Fibroblast of lung (primary cell): ENCODE data around the gene ABCA7. TPM values are rescaled to one million over a fixed set of nuclear protein-coding genes. Genes with fewer than 3 reads are reported as not detected.

Experiments
- DNase-seq, 2 donors: peaks; one replicate each; pipeline versions ENCODE4 v3.0.0 to v3.0.0-alpha.2; 2010; ENCODE audit warnings: low read depth in 2 of 2
- H2AFZ ChIP-seq: 2 replicates; pipeline ENCODE4 v1.5.1; 2012; ENCODE audit warnings: low read length, control low read depth, inconsistent platforms
- H3K27ac ChIP-seq: 2 replicates; pipeline ENCODE4 v1.5.1; 2011; ENCODE audit warnings: low read length, control low read depth; ENCODE audit not compliant: insufficient read depth
- H3K27me3 ChIP-seq: 2 replicates; pipeline ENCODE4 v1.5.1; 2011; ENCODE audit warnings: mild to moderate bottlenecking, low read length; ENCODE audit not compliant: control insufficient read depth, insufficient read depth
- H3K36me3 ChIP-seq: 2 replicates; pipeline ENCODE4 v1.5.1; 2011; ENCODE audit warnings: low read length; ENCODE audit not compliant: control insufficient read depth, insufficient read depth
- H3K4me1 ChIP-seq: 2 replicates; pipeline ENCODE4 v1.5.1; 2011; ENCODE audit warnings: low read length; ENCODE audit not compliant: control insufficient read depth, insufficient read depth; ENCODE audit errors: extremely low read depth
- H3K4me2 ChIP-seq: 2 replicates; pipeline ENCODE4 v1.5.1; 2011; ENCODE audit warnings: low read length, control low read depth; ENCODE audit not compliant: insufficient read depth; ENCODE audit errors: extremely low read depth
- H3K4me3 ChIP-seq, 4 experiments: fragments of 200-600 bp in 1 of 4; sonication (generic) in 1 of 4; replicated peaks in 1 of 4; 2 replicates each; pipeline ENCODE4 v1.5.1; 2011 to 2016; ENCODE audit warnings: low read length in 4 of 4, low read depth in 3 of 4, mild to moderate bottlenecking in 3 of 4, control low read depth in 2 of 4, inconsistent platforms in 1 of 4, mixed read lengths in 1 of 4; ENCODE audit not compliant: insufficient read depth in 1 of 4; ENCODE audit errors: control extremely low read depth in 1 of 4
- H3K79me2 ChIP-seq: 2 replicates; pipeline ENCODE4 v1.5.1; 2012; ENCODE audit warnings: mild to moderate bottlenecking, low read length, inconsistent platforms; ENCODE audit not compliant: control insufficient read depth, insufficient read depth
- H3K9ac ChIP-seq: 2 replicates; pipeline ENCODE4 v1.5.1; 2011; ENCODE audit warnings: mild to moderate bottlenecking, low read length, control low read depth; ENCODE audit not compliant: insufficient read depth
- H3K9me3 ChIP-seq: 2 replicates; pipeline ENCODE4 v1.5.1; 2012; ENCODE audit warnings: low read depth, low read length; ENCODE audit not compliant: control insufficient read depth, insufficient read depth
- H4K20me1 ChIP-seq: 2 replicates; pipeline ENCODE4 v1.5.1; 2011; ENCODE audit warnings: low read length; ENCODE audit not compliant: control insufficient read depth, insufficient read depth; ENCODE audit errors: extremely low read depth
- EZH2 ChIP-seq: IDR thresholded peaks from 2 replicates; pipeline ENCODE4 v1.5.1; 2012; ENCODE audit warnings: low read length, control low read depth, mild to moderate bottlenecking; ENCODE audit errors: missing control alignments
- polyA plus RNA-seq, 2 donors: library from polyadenylated mRNA; depleted of rRNA in 1 of 2; stranded (reverse) in 1 of 2; unstranded in 1 of 2; fragments of >200 nt; gene quantifications; 2 replicates each; pipeline ENCODE4 v1.2.1, GENCODE V29; 2011 to 2012; ENCODE audit warnings: missing spikeins in 1 of 2
- total RNA-seq: library from RNA; depleted of rRNA; stranded (reverse); fragments of >200 nt; gene quantifications from 2 replicates; pipeline ENCODE4 v1.2.1, GENCODE V29; 2014
- TF ChIP-seq, protein P1 (sequence below), 2 donors: IDR thresholded peaks in 1 of 2; conservative IDR thresholded peaks in 1 of 2; 1 replicate in 1 of 2; 2 replicates in 1 of 2; pipeline ENCODE4 v1.5.1; 2011 to 2012; ENCODE audit warnings: low read length in 2 of 2, control low read depth in 1 of 2, inconsistent platforms in 1 of 2, low read depth in 1 of 2, mild to moderate bottlenecking in 1 of 2

ABCA7 gene
- total and polyA plus RNA-seq, 2 donors (not counting 1 experiment from before 2014, with no cell fraction given): 2.2 to 9.7 TPM

DNA sequence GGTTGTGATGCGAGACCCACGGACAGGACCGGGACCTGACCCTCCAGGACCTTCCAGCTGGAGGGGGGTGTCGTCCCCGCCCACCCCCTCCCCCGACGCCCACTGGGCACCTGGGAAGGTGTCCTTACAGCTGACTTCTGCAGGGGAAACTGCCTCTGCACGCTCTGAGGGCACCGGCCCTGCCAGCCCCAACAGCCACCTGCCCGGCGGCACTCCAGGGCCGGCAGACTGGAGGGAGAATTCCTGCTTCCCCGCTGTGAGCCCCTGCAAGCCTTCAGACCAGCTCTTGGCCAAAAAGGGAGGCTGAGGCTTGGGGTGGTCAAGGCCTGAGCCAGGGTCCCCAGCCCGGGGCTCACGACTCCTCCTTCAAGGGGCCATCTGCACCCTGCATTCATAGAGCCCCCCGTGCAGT is 12.3 kb upstream of the ABCA7 start:
- Histone ChIP-seq H3K27ac (peak overlapping the region; percentile 95), H3K79me2 (peaks cover 51% of the 10 kb centered on the region), H2AFZ (no peak overlapping the region), H3K36me3 (peaks cover 16% of the 10 kb centered on the region), H3K4me3 (peak overlapping the region; percentile 76 to 97 (median 88)), H3K9me3 (no peaks in the 10 kb centered on the region), H3K27me3 (no peaks in the 10 kb centered on the region), H3K4me2 (peak overlapping the region; percentile 93), H4K20me1 (no peaks in the 10 kb centered on the region), H3K9ac (peak overlapping the region; percentile 76), H3K4me1 (peaks cover 10% of the 10 kb centered on the region)
- no peak for TF ChIP-seq EZH2
- TF ChIP-seq, protein P1, sequence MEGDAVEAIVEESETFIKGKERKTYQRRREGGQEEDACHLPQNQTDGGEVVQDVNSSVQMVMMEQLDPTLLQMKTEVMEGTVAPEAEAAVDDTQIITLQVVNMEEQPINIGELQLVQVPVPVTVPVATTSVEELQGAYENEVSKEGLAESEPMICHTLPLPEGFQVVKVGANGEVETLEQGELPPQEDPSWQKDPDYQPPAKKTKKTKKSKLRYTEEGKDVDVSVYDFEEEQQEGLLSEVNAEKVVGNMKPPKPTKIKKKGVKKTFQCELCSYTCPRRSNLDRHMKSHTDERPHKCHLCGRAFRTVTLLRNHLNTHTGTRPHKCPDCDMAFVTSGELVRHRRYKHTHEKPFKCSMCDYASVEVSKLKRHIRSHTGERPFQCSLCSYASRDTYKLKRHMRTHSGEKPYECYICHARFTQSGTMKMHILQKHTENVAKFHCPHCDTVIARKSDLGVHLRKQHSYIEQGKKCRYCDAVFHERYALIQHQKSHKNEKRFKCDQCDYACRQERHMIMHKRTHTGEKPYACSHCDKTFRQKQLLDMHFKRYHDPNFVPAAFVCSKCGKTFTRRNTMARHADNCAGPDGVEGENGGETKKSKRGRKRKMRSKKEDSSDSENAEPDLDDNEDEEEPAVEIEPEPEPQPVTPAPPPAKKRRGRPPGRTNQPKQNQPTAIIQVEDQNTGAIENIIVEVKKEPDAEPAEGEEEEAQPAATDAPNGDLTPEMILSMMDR (conservative IDR thresholded peaks at IDR 0.05 in 1 of 2, IDR thresholded peaks at IDR 0.05 in 1 of 2; ENCODE audit: low read depth in 1 of 2, low read length in 2 of 2): no peak
- no peak for DNase-seq

DNA sequence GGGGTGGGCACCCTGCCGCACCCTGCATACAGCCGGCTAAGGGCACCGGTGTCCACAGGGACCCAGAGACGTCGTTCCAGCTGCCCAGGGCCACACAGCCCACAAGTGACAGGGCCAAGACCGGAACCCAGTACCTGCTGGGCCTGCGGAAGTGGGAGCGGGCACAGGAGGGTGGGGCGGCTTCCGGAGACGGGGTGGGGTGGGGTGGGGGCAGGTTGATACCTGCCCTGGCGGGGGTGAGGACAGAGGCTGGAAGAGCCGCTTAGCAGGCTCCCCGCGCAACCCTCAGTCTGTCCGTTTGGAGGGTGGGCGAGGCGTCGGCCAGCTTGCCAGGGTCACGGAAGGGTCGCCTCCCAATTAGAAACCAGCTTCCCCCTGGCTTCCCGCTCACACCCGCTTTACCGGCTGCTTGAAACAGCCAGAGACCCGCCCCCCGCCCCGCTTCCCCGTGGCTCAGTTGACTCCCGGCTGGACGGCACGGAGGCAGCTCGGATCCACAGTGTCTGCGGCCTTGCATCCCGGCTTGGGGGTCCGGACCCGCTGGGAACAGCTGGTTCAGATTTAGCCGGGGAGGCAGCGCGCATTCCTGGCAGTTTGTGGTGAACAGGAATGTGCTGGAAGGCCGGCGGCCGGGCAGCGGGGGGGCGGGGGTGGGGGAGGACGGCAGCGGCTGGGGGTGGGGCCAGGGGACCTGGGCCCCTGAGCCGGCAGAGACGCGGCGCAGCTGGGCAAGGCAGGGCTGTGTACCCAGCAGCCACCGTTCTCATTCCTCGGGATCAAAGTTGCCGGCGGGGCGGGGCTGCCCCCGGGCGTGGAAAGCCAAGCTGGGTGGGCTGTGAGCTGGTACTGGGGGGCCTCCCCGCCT is 11.6 kb upstream of the ABCA7 start:
- Histone ChIP-seq H4K20me1 (no peaks in the 10 kb centered on the region), H3K4me3 (peak overlapping the region; percentile 76 to 97 (median 88)), H3K27me3 (no peaks in the 10 kb centered on the region), H3K79me2 (peaks cover 55% of the 10 kb centered on the region), H3K9ac (peak overlapping the region; percentile 76), H3K36me3 (peaks cover 16% of the 10 kb centered on the region), H3K4me2 (peak overlapping the region; percentile 93), H3K9me3 (no peaks in the 10 kb centered on the region), H2AFZ (no peak overlapping the region), H3K27ac (peak overlapping the region; percentile 95), H3K4me1 (peaks cover 10% of the 10 kb centered on the region)
- TF ChIP-seq, protein P1 (conservative IDR thresholded peaks at IDR 0.05 in 1 of 2, IDR thresholded peaks at IDR 0.05 in 1 of 2; ENCODE audit: low read depth in 1 of 2, low read length in 2 of 2): no peak
- TF ChIP-seq EZH2: no peak
- DNase-seq: peak; percentile 94 to 96

DNA sequence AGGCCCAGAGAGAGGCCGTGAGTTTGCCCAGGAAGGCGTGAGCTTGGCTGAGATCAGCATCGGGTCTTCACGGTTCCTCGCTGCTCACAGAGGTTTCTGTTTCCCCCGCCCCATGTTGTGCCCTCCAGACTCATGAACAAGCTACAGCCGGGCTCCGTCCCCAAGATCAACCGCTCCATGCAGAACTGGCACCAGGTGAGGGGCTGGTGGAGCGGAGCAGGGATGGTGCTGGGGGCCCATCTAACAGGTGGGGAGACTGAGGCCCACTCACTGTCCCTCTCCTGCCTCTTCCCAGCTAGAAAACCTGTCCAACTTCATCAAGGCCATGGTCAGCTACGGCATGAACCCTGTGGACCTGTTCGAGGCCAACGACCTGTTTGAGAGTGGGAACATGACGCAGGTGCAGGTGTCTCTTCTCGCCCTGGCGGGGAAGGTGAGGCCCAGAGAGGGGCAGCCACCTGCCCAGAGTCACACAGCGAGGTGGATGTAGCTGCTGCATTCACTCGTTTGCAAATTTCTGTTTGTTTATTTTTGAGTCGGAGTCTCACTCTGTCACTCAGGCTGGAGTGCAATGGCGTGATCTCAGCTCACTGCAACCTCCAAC is 7.5 kb upstream of the ABCA7 start:
- H3K79me2 ChIP-seq: peaks cover 50% of the 10 kb centered on the region
- no peak overlapping the region for H3K4me3 ChIP-seq
- TF ChIP-seq, protein P1 (conservative IDR thresholded peaks at IDR 0.05 in 1 of 2, IDR thresholded peaks at IDR 0.05 in 1 of 2; ENCODE audit: low read depth in 1 of 2, low read length in 2 of 2): no peak
- no peak for TF ChIP-seq EZH2
- no peak overlapping the region for H3K9ac ChIP-seq
- no peak overlapping the region for H3K4me2 ChIP-seq
- peaks cover 10% of the 10 kb centered on the region for H3K4me1 ChIP-seq
- no peak overlapping the region for H3K27ac ChIP-seq
- no peak for DNase-seq
- H2AFZ ChIP-seq: no peak overlapping the region
- H3K27me3 ChIP-seq: no peaks in the 10 kb centered on the region
- H3K36me3 ChIP-seq: peaks cover 24% of the 10 kb centered on the region
- H3K9me3 ChIP-seq: no peaks in the 10 kb centered on the region
- H4K20me1 ChIP-seq: no peaks in the 10 kb centered on the region
